HepG2 (cell line): Measurements from ENCODE around the gene LCAT. TPM values are rescaled to one million over a fixed set of nuclear protein-coding genes. Genes with fewer than 3 reads are reported as not detected.

Experiments used
- ATF7-NPFF ChIP-seq: sonication (generic); formaldehyde crosslinking; IDR thresholded peaks from 2 replicates; pipeline ENCODE4 v1.8.1; 2023; ENCODE audit warnings: mild to moderate bottlenecking, low read depth, missing genetic modification reagents, moderate library complexity
- HNRNPL ChIP-seq: fragments of 200-400 bp; formaldehyde crosslinking; IDR thresholded peaks from 2 replicates; pipeline ENCODE4 v1.6.1; 2017; ENCODE audit warnings: mild to moderate bottlenecking, low read depth, low read length
- HOXA9 ChIP-seq: sonication (generic); formaldehyde crosslinking; IDR thresholded peaks from 2 replicates; pipeline ENCODE4 v1.8.1; 2022; ENCODE audit warnings: missing genetic modification reagents, mild to moderate bottlenecking, moderate library complexity, borderline replicate concordance
- KDM5A ChIP-seq: fragments of 200-600 bp; sonication (generic); IDR thresholded peaks from 2 replicates; pipeline ENCODE4 v1.7.0; 2018; ENCODE audit warnings: antibody characterized with exemption, mild to moderate bottlenecking, low read length, borderline replicate concordance
- KLF12 ChIP-seq: sonication (generic); formaldehyde crosslinking; IDR thresholded peaks from 2 replicates; pipeline ENCODE4 v1.4.0; 2020; ENCODE audit warnings: missing genetic modification reagents, borderline replicate concordance
- PHF20 ChIP-seq: sonication (generic); formaldehyde crosslinking; IDR thresholded peaks from 2 replicates; pipeline ENCODE4 v1.5.0; 2020; ENCODE audit warnings: mild to moderate bottlenecking, missing genetic modification reagents
- ZNF124 ChIP-seq: sonication (generic); formaldehyde crosslinking; IDR thresholded peaks from 2 replicates; pipeline ENCODE4 v1.4.0; 2020; ENCODE audit warnings: missing genetic modification reagents
- ZNF7 ChIP-seq: IDR thresholded peaks from 2 replicates; pipeline ENCODE4 v1.6.1; 2016; ENCODE audit warnings: missing biosample characterization, missing genetic modification reagents
- ZNF780A ChIP-seq: sonication (generic); formaldehyde crosslinking; IDR thresholded peaks from 2 replicates; pipeline ENCODE4 v1.8.0; 2022; ENCODE audit warnings: mild to moderate bottlenecking, missing genetic modification reagents, moderate library complexity
- ZNF816 ChIP-seq: sonication (generic); formaldehyde crosslinking; IDR thresholded peaks from 2 replicates; pipeline ENCODE4 v1.8.0; 2022; ENCODE audit warnings: missing genetic modification reagents, mild to moderate bottlenecking, borderline replicate concordance
- polyA plus RNA-seq, 8 experiments: library from polyadenylated mRNA; depleted of rRNA in 3 of 8; stranded (reverse) in 7 of 8; unstranded in 1 of 8; fragments of >200 nt; fragmentation: Illumina TruSeq in 4 of 8; extraction: Trizol in 4 of 8; gene quantifications; 2 replicates each; pipeline versions ENCODE4 v1.2.1 to v1.2.3, GENCODE V29; 2011 to 2016; ENCODE audit warnings: low read depth in 4 of 8, missing spikeins in 1 of 8, mixed read lengths in 1 of 8; ENCODE audit not compliant: insufficient read depth in 1 of 8
- total RNA-seq, 5 experiments: library from RNA; depleted of rRNA; stranded (reverse); fragments of >200 nt; fragmentation: Illumina TruSeq; extraction: Trizol; gene quantifications; 2 replicates each; pipeline ENCODE4 v1.2.3, GENCODE V29; 2016; ENCODE audit warnings: low read depth in 1 of 5
- TF ChIP-seq, protein P1 (sequence below): sonication (generic); formaldehyde crosslinking; IDR thresholded peaks from 2 replicates; pipeline ENCODE4 v1.8.0; 2023; ENCODE audit warnings: mild to moderate bottlenecking, missing genetic modification reagents
- TF ChIP-seq, protein P2 (sequence below): sonication (generic); formaldehyde crosslinking; IDR thresholded peaks from 2 replicates; pipeline ENCODE4 v1.8.1; 2023; ENCODE audit warnings: mild to moderate bottlenecking, missing genetic modification reagents
- TF ChIP-seq, protein P3 (sequence below): IDR thresholded peaks from 2 replicates; pipeline ENCODE4 v1.6.1; 2016; ENCODE audit warnings: missing genetic modification reagents, missing compliant biosample characterization
- TF ChIP-seq, protein P4 (sequence below): sonication (generic); formaldehyde crosslinking; IDR thresholded peaks from 2 replicates; pipeline ENCODE4 v1.4.0; 2020; ENCODE audit warnings: missing genetic modification reagents, borderline replicate concordance
- TF ChIP-seq, protein P5 (sequence below): sonication (generic); formaldehyde crosslinking; IDR thresholded peaks from 2 replicates; pipeline ENCODE4; 2020; ENCODE audit warnings: missing genetic modification reagents, mild to moderate bottlenecking, borderline replicate concordance

LCAT gene
- total and polyA plus RNA-seq, 2 of the 13 experiments (the other 11 are each of a cell fraction or from before 2014, with no cell fraction given) = 36.1 to 38.9 TPM

DNA sequence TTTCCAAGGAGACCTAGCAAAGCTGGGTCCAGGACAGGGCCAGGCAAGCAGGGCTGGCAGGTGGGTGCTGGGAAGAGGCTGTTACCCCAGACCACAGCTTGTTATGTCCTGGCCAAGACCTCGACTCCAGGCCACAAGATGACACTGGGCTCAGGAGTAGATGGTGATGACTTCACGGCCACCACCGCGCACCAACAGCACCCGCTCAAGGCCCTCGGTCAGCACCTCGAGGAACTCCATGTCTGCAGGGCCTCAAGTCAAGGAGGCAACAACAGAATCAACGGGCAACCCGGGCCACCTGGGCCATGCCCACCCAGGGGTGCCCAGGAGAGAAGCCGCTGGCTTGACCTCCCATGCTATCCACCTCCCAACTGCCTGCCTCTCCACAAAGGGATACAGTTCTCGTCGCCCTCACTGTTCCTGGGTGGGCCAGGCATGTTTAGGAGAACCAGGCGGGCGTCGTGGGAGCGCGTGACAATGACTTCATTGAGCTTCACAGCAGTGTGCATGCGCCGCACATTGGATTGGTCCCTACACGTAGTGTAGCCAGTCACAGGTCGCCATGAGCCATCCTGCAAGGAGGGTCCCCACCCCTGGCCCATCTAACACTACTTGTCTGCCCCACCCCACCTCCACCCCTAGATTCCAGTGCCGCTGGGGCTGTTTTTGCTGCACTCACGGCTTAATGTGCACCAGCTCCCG lies 921 bp upstream of the LCAT start (continued):
- no peak for TF ChIP-seq HOXA9 (CRISPR knock-in tag)
- 0 out of 2 replicates have a peak, but pooled peaks have one; percentile 56 for TF ChIP-seq HNRNPL
- no peak for TF ChIP-seq ZNF124
- TF ChIP-seq ATF7-NPFF (CRISPR knock-in tag) = no peak
- no peak for TF ChIP-seq ZNF7 (CRISPR knock-in tag)
- no peak for TF ChIP-seq KLF12 (CRISPR knock-in tag)
- TF ChIP-seq PHF20 (CRISPR knock-in tag) = no peak
- TF ChIP-seq, protein P1, sequence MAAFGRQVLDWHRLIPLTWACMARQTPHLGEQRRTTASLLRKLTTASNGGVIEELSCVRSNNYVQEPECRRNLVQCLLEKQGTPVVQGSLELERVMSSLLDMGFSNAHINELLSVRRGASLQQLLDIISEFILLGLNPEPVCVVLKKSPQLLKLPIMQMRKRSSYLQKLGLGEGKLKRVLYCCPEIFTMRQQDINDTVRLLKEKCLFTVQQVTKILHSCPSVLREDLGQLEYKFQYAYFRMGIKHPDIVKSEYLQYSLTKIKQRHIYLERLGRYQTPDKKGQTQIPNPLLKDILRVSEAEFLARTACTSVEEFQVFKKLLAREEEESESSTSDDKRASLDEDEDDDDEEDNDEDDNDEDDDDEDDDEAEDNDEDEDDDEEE (CRISPR knock-in tag) = no peak
- TF ChIP-seq, protein P2, sequence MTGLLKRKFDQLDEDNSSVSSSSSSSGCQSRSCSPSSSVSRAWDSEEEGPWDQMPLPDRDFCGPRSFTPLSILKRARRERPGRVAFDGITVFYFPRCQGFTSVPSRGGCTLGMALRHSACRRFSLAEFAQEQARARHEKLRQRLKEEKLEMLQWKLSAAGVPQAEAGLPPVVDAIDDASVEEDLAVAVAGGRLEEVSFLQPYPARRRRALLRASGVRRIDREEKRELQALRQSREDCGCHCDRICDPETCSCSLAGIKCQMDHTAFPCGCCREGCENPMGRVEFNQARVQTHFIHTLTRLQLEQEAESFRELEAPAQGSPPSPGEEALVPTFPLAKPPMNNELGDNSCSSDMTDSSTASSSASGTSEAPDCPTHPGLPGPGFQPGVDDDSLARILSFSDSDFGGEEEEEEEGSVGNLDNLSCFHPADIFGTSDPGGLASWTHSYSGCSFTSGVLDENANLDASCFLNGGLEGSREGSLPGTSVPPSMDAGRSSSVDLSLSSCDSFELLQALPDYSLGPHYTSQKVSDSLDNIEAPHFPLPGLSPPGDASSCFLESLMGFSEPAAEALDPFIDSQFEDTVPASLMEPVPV (CRISPR knock-in tag) = no peak
- TF ChIP-seq, protein P3, sequence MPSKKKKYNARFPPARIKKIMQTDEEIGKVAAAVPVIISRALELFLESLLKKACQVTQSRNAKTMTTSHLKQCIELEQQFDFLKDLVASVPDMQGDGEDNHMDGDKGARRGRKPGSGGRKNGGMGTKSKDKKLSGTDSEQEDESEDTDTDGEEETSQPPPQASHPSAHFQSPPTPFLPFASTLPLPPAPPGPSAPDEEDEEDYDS (CRISPR knock-in tag) = no peak
- no peak for TF ChIP-seq ZNF816 (CRISPR knock-in tag)
- TF ChIP-seq, protein P4, sequence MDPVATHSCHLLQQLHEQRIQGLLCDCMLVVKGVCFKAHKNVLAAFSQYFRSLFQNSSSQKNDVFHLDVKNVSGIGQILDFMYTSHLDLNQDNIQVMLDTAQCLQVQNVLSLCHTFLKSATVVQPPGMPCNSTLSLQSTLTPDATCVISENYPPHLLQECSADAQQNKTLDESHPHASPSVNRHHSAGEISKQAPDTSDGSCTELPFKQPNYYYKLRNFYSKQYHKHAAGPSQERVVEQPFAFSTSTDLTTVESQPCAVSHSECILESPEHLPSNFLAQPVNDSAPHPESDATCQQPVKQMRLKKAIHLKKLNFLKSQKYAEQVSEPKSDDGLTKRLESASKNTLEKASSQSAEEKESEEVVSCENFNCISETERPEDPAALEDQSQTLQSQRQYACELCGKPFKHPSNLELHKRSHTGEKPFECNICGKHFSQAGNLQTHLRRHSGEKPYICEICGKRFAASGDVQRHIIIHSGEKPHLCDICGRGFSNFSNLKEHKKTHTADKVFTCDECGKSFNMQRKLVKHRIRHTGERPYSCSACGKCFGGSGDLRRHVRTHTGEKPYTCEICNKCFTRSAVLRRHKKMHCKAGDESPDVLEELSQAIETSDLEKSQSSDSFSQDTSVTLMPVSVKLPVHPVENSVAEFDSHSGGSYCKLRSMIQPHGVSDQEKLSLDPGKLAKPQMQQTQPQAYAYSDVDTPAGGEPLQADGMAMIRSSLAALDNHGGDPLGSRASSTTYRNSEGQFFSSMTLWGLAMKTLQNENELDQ (CRISPR knock-in tag) = no peak
- no peak for TF ChIP-seq ZNF780A (CRISPR knock-in tag)
- TF ChIP-seq, protein P5, sequence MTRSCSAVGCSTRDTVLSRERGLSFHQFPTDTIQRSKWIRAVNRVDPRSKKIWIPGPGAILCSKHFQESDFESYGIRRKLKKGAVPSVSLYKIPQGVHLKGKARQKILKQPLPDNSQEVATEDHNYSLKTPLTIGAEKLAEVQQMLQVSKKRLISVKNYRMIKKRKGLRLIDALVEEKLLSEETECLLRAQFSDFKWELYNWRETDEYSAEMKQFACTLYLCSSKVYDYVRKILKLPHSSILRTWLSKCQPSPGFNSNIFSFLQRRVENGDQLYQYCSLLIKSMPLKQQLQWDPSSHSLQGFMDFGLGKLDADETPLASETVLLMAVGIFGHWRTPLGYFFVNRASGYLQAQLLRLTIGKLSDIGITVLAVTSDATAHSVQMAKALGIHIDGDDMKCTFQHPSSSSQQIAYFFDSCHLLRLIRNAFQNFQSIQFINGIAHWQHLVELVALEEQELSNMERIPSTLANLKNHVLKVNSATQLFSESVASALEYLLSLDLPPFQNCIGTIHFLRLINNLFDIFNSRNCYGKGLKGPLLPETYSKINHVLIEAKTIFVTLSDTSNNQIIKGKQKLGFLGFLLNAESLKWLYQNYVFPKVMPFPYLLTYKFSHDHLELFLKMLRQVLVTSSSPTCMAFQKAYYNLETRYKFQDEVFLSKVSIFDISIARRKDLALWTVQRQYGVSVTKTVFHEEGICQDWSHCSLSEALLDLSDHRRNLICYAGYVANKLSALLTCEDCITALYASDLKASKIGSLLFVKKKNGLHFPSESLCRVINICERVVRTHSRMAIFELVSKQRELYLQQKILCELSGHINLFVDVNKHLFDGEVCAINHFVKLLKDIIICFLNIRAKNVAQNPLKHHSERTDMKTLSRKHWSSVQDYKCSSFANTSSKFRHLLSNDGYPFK (CRISPR knock-in tag) = no peak
- no peak for TF ChIP-seq KDM5A
